Body of pancreas (tissue), 4 donors: Measurements from ENCODE around the gene TMEM187. TPM values are rescaled to one million over a fixed set of nuclear protein-coding genes. Genes with fewer than 3 reads are reported as not detected.

ENCODE experiments used
- ATAC-seq: fragments of 150-250 bp; one replicate; pipeline ENCODE4 v1.9.1; 2016
- DNase-seq, 4 donors: peaks; one replicate each; pipeline ENCODE4 v3.0.0-alpha.2; 2019
- H3K27ac ChIP-seq, 4 donors: fragments of 200-600 bp; sonication (generic); 1 replicate in 3 of 4; 2 replicates in 1 of 4; pipeline versions ENCODE4 v1.5.1 to v1.6.1; 2016 to 2019; ENCODE audit warnings: mild to moderate bottlenecking in 1 of 4, mixed read lengths in 1 of 4, moderate library complexity in 1 of 4
- H3K27me3 ChIP-seq, 2 donors: fragments of 200-600 bp; sonication (generic); one replicate each; pipeline ENCODE4 v1.6.0; 2016; ENCODE audit warnings: mild to moderate bottlenecking in 1 of 2
- H3K36me3 ChIP-seq, 2 donors: fragments of 200-600 bp; sonication (generic); replicated peaks in 1 of 2; 2 replicates each; pipeline ENCODE4 v1.5.1; 2016; ENCODE audit warnings: low read depth in 2 of 2; ENCODE audit not compliant: insufficient read depth in 1 of 2
- H3K4me1 ChIP-seq: fragments of 200-600 bp; sonication (generic); one replicate; pipeline ENCODE4 v1.6.0; 2016
- H3K4me3 ChIP-seq, 2 donors: fragments of 200-600 bp; sonication (generic); 1 replicate in 1 of 2; 2 replicates in 1 of 2; pipeline ENCODE4 v1.5.1; 2016 to 2019
- H3K9me3 ChIP-seq, 3 donors: fragments of 200-600 bp; sonication (generic); 1 replicate in 2 of 3; 2 replicates in 1 of 3; pipeline ENCODE4 v1.5.1; 2016
- CTCF ChIP-seq, 7 experiments: fragments of 450-650 bp in 4 of 7; fragments of 200-600 bp in 3 of 7; sonication (generic) in 3 of 7; IDR thresholded peaks; one replicate each; pipeline ENCODE4 v1.5.1; 2016 to 2019; ENCODE audit warnings: antibody characterized with exemption in 7 of 7
- POLR2A ChIP-seq, 3 donors: fragments of 450-650 bp; IDR thresholded peaks; one replicate each; pipeline ENCODE4 v1.6.1; 2016; ENCODE audit warnings: antibody characterized with exemption in 3 of 3, mild to moderate bottlenecking in 2 of 3
- WGBS, 2 donors: methylation state at CpG; one replicate each; pipeline ENCODE4 v1.1.5; 2017; 5-methylcytosine and 5-hydroxymethylcytosine counted together
- intact Hi-C: fragments of 100-400 bp; cut with DNase I; formaldehyde crosslinking; loops from one replicate; pipeline ENCODE4 v1.15.1; 2023
- total RNA-seq, 2 donors: library from RNA; depleted of rRNA; stranded (reverse); fragments of >200 nt; gene quantifications; one replicate each; pipeline ENCODE4 v1.1.0, GENCODE V29; 2016

TMEM187 gene
- total RNA-seq, 2 donors from 2014 or later: 8.8 to 10.9 TPM

GRCh38 chrX:154013001-154013421 is 40.5 kb downstream of the TMEM187 start:
- DNase-seq: no peak
- Histone ChIP-seq H3K36me3 (no peaks in the 10 kb centered on the region), H3K27ac (peak overlapping the region; percentile 30 to 83 (median 60)), H3K9me3 (no peaks in the 10 kb centered on the region), H3K4me3 (no peak overlapping the region), H3K4me1 (peaks cover 40% of the 10 kb centered on the region), H3K27me3 (no peaks in the 10 kb centered on the region)
- ATAC-seq: peak; percentile 7
- WGBS, 2 donors: 100% methylated on average over 1 of the region's 17 CpGs; no CpG with 5 or more reads in 1 of the 2 donors
- intact Hi-C loops: no loop called here
- TF ChIP-seq POLR2A (IDR thresholded peaks at IDR 0.05) (no peak), CTCF (IDR thresholded peaks at IDR 0.05) (no peak)

DNA sequence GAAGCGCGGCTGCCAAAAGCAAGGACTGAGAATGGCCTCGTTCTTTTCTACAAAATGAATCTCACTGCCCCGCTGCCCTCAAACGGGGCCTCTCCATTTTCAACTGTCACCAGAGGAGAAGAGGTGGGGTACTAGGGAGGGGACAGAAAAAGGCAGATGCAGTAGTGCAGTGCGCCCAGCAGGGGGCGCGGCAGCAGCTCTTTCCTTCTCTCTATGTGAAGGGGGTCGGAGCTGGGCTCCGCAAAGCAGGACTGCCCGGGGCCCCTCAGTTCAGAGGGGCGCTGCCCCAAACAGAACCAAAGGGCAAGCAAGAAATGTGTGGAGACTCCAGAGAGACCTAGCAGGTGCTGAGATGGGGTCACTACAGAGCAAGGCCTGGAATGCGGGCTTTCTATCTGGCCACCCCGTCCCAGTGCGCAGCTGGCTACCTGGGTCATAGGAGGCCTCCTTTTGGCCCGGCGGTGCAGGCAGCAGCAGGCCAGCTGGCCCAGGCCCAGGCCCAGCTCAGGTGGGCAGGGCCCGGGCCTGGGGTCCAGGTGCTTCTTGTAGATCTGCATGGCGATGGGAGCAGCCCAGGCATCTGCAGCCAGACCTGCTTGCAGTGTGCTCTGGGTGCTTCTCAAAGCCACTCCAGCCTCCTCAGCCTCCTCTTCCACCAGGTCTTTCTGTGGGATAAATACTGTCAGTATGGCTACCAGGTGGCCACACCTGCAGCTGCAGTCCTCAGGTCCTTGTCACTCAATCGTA is 41.2 kb downstream of the TMEM187 start:
- no peaks in the 10 kb centered on the region for H3K9me3 ChIP-seq
- no peak overlapping the region for H3K4me3 ChIP-seq
- TF ChIP-seq CTCF (IDR thresholded peaks at IDR 0.05) (peak; percentile 52 to 81 (median 68)), POLR2A (IDR thresholded peaks at IDR 0.05) (no peak)
- H3K4me1 ChIP-seq: peaks cover 47% of the 10 kb centered on the region
- H3K36me3 ChIP-seq: no peaks in the 10 kb centered on the region
- peak overlapping the region in 3 of 4 donors; percentile 42 to 83 (median 77) for H3K27ac ChIP-seq
- peak in 1 of 4 donors; percentile 36 for DNase-seq
- 31 to 60% methylated on average over 1 to 18 of the region's 20 CpGs for WGBS, 2 donors
- intact Hi-C loops: no loop called here
- no peaks in the 10 kb centered on the region for H3K27me3 ChIP-seq
- ATAC-seq: peak; percentile 51

DNA sequence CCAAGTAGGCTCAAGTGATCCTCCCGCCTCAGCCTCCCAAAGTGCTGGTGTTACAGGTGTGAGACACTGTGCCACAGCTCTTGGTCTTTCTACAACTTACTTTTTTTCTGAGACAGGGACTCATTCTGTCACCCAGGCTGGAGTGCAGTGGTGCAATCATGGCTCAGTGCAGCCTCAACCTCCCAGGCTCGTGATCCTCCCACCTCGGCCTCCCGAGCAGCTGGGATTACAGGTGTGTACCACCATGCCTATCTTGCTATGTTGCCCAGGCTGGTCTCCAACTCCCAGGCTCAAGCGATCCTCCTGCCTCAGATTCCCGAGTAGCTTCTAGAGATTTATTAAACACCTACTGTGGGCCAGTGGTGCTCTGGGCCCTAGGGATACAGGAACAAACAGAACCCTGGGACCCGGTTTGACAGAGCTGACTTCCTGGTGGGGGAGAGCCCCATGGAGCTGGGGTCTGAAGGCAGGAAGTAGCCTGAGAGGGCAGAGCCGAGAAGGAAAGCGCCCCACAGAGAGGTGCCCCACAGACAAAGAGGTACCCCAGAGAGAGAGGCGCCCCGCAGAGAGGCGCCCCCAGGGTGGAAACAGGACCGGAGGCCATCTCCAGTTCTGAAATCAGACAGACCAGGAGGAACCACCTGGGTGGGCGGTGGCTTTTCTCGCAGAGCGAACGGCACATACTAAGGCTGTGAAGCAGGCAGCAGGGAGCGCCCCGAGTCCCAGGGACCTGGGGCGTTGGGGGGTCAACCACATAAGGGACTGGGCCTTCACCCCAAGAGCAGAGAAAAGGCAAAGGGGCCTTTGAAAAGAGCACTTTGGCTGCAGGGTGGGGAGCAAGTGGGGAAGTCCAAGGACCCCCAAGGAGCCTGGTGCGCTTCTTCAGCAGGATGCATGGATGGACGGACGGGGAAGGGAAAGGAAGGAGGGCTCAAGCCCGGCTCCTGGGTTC is 42.2 kb downstream of the TMEM187 start:
- Histone ChIP-seq H3K36me3 (no peaks in the 10 kb centered on the region), H3K4me3 (no peak overlapping the region), H3K9me3 (no peaks in the 10 kb centered on the region), H3K4me1 (peaks cover 49% of the 10 kb centered on the region), H3K27ac (no peak overlapping the region), H3K27me3 (no peaks in the 10 kb centered on the region)
- 87 to 100% methylated on average over 4 to 10 of the region's 24 CpGs for WGBS, 2 donors
- ATAC-seq: no peak
- intact Hi-C loops: no loop called here
- TF ChIP-seq CTCF (IDR thresholded peaks at IDR 0.05) (no peak), POLR2A (IDR thresholded peaks at IDR 0.05) (no peak)
- no peak for DNase-seq

DNA sequence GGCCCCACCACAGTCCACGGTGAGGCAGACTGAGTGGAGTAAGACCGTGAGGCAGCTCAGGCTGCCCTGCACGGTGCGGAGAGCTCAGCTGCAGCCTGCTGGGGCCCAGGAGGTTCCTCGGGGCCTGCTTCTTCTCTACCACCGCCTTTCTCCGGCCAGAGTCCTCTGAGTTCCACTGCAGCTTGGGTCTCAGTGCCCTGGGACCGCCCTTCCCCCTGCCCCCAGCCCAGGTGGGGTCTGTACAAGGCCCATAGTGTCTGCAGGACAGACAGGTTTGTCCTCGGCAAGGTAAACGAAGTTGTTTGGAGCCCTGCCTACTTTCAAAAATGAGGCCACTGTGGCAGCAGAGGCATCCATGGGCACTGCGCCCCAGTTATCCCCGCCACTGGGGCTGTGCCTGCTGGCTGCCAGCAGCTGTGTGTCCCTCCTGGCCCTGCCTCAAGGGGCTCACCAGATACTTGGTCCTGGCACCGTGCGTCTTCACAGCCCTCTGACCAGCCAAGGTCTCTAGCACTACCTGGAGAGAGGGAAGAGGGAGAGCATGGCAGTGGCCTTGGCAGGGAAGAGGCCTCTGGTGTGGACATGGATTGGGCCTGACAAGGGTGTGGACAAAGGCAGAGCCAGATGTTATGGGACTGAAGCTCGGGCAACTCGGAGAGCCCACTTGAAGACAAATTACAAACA is 43.2 kb downstream of the TMEM187 start:
- H3K9me3 ChIP-seq: no peaks in the 10 kb centered on the region
- H3K36me3 ChIP-seq: no peaks in the 10 kb centered on the region
- no peaks in the 10 kb centered on the region for H3K27me3 ChIP-seq
- DNase-seq (no peak), ATAC-seq (no peak)
- no peak overlapping the region for H3K4me3 ChIP-seq
- peaks cover 44% of the 10 kb centered on the region for H3K4me1 ChIP-seq
- intact Hi-C loops: no loop called here
- no peak for TF ChIP-seq CTCF (IDR thresholded peaks at IDR 0.05)
- TF ChIP-seq POLR2A (IDR thresholded peaks at IDR 0.05): no peak
- H3K27ac ChIP-seq: no peak overlapping the region
- 71 to 83% methylated on average over 2 to 8 of the region's 16 CpGs for WGBS, 2 donors
